Retina (tissue), 1 donor: ENCODE results near the gene CDC5L.

Experiments used
- DNase-seq: peaks from one replicate; pipeline ENCODE4 v3.0.0-alpha.2; 2016

The CDC5L gene

DNA sequence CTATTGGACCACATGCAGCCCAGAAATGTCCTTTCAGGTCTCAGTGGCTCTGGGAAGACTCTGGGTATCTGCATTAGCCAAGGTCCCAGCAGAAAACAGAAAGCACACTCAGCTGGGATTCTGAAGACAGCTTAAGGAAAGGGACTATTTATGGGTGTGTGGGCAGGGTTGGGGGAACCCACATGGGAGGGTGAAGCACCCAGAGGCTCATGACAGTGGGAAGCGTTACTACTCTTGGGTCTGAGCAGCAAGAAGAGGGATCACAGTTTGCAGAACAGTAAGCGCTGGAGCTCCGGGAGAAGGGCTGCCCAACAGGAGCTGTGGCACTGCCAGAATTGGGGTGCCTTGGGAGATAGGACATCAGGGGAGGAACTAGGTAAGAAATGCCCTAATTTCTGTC is 12.4 kb upstream of the CDC5L start:
- DNase-seq: no peak

DNA sequence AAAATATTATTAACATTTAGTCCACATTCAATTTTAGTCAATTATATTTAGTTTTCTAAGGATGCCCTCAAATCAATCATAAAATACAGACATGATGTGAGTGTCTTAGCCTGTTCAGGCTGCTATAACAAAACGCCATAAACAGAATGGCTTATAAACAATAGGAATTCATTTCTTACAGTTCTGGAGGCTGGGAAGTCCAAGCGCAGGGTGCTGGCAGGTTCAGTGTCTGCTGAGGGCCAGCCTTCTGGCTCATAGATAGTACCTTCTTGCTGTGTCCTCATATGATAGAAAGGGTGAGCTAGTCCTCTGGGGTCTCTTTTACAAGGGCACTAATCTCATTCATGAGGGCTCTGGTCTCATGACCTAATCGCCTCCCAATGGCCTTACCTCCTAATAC is 10.0 kb upstream of the CDC5L start:
- DNase-seq: no peak

DNA sequence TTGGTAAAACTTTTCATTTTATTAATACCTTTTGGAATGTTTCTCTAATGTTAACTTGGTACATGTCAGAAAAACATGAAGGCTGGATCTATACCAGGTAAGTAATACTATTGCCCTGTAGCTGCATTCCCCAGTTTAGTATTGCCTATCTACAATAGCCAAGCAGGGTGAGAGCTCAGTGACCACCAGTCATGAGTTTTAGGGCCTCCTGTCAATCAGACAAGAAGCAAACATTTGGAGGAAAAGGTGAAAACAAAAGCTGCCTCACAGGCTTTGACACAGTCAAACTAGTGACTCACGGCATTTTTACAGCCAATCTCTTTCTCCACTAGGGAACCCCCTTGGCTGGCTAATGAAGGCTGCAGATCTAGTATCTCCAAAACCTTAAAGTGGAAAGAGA is 9.5 kb upstream of the CDC5L start:
- DNase-seq: no peak

DNA sequence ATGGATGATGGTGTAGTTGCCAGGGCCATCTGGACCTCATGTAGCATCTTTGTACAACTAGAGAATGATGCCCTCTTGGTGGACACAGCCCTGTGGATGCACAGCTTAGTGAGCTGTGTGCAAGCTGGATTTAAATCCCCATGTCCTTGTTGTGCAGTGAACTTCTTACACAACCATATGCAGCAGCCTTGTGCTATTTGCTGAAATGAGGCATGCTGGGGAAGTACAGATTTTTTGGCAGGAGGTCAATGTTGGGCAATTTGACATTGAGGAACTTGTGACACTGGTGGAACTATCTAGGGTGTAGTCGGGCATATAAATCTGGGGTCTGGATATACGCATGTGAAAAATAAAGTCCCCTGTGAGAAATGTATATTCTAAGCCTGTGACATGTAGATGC is 5.8 kb upstream of the CDC5L start:
- no peak for DNase-seq

DNA sequence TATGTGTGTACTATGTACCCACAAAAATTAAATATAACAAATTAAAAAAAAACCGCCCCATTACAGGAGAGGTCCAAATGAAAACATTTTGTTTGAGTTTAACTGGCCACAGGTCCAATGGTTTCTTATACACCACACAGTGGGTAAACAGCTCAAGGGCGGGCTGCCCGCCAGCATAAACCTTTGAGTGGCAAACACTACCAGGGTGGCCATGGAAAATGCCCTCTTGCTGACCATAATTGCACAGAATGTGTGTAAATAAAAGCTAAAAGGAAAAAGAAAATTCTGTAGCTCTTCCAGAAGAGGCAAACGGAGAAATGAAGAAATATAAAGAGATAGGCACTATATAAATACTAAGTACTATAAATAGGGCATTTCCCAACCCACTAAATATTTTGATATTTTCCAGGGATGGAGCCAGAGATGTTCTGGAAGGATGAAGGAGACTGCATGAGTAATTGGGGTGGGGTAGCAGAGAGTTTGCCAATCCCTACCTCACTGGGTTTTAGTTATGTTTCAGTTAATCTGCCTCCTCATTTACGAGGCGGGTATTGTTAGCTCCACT is 1.1 kb upstream of the CDC5L start:
- DNase-seq: no peak

DNA sequence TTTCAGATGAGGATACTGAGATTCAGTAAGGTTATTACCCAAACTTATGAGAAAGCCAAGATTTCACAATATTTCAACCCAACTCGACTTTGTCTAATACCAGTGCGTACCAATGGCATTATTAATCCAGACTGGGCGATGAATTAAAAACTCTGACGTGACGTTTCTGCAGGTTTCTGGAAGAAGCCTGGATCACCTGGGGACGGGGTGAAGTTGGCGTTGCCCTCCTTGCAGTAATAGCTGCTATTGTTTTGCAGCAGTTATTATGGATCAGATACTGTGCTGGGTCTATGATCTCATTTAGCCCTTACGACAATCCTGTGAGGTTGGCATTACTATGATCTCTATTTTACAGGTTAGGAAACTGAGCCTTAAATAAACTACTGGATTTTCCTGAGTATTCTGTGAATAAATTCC is 569 bp upstream of the CDC5L start:
- DNase-seq: no peak

DNA sequence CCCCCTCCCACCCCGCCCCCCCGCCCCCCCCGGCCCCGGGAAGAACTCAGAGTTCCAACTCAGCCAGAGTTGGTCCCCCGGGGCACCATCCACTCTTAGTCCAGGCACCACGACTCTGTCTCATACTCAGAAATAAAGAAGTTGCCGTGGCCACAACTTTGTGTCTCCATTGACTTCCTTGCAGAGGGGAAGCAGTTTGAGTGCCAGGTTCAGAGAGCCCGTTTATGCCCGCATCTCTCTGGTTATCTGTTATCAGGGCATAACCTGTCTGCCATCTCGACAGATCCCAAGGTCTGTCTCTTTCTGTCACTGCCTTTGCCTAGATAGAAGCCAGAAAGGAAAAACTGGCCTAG is 605 bp downstream of the CDC5L start:
- DNase-seq: peak; percentile 34

DNA sequence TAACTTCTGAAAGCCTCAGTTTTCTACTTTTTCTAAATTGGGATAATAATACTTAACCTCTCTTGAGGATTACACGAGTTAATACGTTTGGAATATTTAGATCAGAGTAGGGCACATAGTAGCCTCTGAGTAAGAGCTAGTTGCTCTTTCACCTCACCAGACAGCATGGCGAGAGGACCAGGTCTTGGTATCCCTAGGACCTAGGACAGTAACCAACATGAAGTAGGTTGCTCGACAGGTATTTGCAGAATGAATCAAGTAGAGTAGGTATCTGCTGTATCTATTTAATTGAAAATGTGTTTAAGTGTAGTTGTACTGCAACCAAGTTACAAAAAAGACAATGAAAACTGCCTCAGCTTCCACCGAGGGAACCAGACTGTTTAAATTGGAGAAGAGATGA is 1.4 kb downstream of the CDC5L start:
- no peak for DNase-seq

DNA sequence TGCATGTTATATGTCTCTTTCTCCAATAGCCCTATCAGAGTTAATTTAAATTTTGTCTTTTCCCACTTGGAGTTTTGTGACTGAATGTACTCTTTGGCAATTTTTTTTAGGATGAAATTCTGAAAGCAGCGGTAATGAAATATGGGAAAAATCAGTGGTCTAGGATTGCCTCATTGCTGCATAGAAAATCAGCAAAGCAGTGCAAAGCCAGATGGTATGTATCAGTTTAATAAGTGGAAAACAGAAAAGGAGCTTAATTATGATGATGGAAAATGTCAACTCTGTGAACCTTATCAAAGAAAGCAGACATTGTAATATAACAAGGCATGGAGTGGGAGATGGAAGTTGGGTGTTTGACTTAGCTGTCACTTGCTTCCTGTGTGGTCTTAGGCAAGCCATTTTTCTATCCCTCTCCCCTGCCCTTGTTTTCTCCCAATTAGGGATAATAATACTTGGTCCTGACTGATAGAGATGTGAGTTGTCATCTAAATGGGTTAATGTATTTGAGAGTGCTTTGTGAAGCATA is 2.7 kb downstream of the CDC5L start:
- DNase-seq: peak; percentile 63

DNA sequence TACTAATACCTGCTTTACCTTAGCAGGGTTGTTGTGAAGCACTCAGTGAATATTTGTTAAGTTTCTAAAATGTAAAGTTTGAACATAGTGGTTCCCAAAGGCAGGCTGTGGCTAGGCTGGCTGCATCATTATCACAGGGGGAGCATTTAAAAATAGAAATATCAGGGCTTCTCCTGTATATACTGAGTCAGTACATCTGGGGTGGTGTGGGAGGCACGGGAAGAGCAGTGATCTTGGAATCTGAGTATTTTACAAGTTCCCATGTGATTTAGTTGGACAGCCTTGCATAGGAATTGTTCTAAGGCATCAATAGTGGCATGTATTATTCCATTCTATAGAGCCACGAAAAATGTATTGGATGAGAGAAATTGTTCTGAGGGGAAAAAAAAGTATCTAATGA is 8.0 kb downstream of the CDC5L start:
- no peak for DNase-seq

DNA sequence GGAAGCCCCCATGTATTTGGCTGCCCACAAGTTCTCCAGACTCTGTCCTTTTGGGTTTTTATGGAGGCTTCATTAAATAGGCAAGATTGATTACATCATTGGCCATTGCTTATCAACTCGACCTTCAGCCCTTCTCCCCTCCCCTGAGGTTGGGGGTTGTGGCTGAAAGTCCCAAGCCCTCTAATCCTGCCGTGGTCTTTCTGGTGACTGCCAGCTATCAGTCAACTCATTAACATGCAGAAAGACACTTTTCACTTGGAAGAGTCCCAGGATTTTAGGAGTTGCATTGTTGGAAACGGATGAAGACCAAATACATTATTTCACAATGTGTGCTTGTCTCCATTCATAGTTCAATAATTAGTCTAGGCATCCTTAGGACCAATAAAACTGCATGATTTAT is 9.5 kb downstream of the CDC5L start:
- DNase-seq: no peak

DNA sequence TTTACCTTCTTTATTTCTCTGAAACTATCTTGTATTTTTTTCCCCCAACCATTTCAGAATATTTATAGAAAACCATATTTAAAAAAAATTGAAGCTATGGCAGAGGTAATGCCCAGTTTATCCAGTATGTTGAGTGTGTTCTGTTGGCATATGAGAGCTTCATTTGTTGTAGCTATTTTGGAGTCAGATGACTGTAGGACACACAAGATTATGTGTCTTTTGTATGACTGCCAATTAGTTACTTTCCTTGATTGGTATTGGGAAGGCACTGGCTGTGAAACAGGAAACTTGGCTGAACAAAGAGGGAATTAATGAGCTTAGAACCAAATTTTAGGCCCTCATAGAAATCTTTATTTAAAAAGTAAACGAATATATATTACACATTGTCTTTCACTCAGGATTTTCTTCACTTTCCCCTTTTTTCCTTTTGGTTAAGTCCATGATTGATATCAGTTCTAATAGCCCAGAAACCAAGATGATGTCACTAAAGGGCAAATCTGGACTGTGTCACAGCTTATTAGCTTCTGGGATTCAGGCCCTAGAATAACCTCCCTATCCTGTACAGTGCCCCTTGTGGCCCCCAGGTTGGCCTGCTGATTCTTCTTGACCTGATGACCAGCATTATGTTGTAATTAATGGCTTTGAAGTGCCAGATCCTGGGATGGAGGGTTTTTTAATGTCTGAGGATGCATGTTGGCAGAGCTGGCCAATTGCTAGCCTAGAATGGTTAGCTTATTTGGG is 10.1 kb downstream of the CDC5L start:
- DNase-seq: peak; percentile 32

DNA sequence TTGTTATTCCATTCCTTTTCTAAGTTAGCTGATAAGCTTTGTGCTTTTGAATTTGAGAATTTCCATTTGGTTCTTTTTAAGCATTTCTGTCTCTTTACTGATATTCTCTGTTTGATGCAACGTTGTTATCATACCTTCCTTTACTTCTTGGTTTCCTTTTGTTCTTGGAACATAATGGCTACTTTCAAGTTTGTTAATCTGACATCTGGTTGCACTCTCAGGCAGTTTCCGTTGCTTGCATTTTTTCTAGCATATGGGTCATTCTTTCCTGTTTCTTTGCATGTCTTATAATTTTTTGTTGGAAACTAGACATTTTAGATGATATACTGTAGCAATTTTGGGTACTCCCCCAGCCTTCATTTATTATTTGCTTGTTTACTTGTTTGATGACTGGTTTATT is 12.5 kb downstream of the CDC5L start:
- no peak for DNase-seq

DNA sequence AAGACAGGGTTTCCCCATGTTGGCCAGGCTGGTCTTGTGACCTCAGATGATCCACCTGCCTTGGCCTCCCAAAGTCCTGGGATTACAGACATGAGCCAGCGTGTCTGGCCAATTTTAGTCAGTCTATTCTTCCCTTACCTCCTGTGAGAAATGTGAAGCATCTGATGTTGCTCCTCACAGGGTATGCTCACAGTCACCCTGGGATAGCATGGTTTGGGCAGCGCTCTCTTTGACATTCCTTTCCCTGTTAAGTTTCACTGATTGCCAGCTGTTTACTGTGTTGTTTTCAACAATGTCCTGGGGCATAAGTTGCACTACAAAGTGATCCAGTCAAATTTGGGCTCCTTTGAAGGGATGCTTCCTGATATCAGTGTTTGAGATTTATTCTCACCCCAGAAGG is 13.1 kb downstream of the CDC5L start:
- no peak for DNase-seq

DNA sequence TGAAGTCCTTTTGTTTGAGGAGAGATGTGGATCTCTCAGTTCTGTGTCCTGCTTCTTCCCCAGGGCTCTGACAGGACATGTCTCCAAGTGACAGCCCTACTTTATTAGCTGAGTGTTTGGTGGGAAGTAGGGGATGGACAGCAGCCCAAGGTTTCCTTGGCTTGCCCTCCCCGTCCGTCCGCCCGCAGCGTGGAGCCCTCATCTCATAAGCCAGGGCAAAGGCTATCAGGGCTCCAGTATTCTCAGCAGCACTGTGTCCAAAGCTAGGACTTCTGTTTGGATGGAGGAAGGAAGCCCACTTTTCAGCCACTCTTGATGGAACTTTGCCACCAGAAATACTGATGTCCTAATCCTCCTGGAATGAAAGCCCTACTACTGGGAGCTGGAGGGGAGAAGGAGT is 13.6 kb downstream of the CDC5L start:
- DNase-seq: no peak

DNA sequence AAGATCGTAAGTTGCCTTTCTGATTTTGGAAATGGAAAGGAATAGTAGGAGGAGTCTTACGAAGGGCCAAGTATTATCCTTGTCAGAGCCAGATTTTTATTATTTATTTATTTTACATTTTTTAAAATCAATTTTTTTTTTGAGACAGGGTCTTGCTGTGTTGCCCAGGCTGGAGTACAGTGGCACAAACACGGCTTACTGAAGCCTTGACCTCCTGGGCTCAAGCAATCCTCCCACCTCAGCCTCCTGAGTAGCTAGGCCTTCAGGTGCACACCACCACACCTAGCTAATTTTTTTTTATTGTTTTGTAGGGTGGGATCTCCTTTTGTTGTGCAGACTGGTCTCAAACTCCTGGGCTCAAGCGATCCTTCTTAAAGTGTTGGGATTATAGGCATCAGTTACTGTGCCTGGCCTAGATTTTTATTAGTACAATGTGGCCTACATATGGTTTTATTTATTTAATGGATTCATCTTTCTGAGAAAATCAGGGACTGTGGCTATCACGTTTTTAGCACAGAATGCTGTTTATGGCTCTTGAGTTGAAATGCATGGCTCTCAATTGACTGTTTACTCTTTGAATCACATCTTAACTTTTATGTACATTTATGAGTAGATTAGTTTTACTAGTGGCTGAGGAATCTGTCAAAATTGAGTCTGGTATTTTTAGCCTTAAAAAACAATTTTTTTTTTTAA is 16.7 kb downstream of the CDC5L start:
- no peak for DNase-seq

DNA sequence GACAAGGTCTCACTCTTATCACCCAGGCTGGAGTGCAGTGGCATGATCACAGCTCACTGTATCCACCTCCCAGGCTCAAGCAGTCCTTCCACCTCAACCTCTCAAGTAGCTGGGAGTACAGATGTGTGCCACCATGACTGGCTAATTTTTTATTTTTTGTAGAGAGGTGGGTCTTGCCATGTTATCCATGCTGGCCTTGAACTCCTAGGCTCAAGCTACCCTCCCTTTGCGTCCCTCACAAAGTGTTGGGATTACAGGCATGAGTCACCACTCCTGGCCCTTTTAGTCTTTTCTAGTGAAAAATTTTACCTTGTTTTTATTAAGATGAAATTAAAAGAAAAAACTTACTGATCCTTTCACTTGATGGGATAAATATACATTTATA is 17.2 kb downstream of the CDC5L start:
- DNase-seq: no peak

DNA sequence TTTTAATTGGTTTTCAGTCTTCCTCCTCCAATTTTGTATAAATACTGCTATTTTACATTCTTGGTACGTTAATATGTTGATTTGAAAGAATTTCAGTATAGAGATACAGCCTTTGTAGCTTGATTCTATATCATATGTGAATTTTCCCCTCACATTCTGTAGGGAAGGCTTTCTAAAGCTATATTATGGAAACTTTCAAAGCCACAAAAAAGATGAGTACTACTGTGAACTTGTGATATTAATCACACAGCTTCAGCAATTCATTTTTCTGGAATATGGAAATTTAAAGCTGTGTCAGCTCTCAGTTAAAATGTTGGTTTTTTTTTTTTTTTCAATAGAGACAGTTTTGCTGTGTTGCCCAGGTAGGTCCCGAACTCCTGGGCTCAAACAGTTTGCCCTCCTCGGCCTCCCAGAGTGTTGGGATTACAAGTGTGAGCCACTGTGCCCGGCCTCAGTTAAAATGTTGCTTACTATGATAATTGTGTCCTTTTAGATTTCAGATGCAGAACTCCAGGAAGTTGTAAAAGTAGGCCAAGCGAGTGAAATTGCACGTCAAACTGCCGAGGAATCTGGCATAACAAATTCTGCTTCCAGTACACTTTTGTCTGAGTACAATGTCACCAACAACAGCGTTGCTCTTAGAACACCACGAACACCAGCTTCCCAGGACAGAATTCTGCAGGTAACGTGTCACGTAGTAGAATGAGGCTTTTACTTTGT is 20.6 kb downstream of the CDC5L start:
- no peak for DNase-seq

DNA sequence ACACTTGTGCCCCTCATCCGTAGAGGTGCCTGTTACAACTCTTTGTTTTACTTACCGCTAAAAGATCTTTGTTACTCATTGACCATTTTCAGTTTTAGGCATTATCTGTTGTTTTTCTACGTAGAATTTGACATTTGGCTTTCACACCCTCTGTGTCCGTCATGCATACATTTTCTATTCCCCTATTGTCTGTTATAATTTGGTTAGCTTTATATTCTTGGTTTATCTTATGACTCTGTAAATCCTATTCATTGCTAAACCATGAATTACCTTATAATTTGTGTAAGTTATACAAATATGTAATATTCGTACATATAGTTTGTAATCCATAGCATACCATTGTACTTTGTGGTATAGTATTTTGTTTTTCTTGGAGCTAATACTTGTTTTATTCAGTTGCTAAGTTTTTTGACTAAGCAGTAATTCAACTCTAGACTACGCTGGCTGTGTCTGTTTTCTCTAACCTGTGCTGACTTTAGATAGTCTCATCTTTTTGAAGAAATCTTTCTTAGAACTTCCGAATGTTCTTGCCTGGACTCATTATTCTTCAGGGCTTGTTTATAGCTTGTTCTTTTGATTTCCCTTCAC is 21.8 kb downstream of the CDC5L start:
- no peak for DNase-seq

DNA sequence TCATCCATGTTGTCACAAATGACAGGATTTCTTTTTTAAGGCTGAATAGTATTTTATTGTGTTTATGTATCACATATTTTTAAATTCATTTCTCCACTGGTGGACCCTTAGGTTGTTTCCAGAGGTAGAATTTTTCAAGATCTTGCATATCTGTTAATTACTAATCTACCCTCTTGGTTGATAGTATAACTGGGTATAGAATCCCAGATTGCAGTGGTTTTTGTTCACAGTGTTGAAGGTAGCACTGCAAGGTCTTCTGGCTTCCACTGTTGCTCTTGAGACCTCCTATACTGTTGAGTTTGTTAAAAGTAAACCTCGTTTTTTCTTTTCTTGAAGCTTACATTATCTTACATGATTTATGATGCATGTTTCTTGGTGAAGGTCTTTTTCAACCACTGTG is 22.9 kb downstream of the CDC5L start:
- no peak for DNase-seq

DNA sequence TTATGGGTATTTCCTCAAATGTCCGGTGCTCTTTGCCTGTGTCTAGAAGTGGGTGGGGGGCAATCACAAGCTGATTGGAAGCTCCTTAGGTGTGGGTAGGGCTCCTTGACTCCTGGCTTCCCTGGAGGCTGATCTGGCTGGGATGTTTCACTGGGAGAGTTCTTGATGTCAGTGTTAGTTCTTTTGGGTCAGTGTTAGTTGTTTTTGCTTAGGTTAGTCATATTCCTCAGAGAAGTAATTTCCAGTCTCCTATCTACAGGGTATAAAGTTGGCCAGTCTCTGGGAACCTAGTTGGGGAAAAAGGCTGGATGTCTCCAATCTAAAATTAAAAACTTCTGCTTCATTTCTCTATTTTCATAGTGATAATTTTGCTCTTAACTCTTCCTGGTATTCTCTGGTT is 23.6 kb downstream of the CDC5L start:
- DNase-seq: no peak

DNA sequence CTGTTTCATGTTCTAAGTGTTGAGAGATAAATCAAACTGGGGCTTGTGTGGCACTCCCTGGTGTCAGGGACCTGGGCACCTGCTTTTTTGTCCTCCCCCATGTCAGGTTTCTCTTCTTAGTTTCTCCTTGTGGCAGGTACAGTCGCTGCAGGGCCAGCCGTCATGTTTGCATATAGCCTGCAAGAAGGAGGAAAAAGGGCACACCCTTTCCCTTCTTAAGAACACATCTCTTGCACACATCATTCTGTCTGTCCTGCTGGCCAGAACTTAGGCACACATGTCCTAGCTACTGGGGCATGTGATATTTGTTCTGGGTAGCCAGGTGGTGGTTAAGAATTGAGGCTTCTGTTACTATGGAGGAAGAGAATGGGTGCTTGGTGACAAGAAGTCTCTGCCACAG is 27.9 kb downstream of the CDC5L start:
- no peak for DNase-seq

DNA sequence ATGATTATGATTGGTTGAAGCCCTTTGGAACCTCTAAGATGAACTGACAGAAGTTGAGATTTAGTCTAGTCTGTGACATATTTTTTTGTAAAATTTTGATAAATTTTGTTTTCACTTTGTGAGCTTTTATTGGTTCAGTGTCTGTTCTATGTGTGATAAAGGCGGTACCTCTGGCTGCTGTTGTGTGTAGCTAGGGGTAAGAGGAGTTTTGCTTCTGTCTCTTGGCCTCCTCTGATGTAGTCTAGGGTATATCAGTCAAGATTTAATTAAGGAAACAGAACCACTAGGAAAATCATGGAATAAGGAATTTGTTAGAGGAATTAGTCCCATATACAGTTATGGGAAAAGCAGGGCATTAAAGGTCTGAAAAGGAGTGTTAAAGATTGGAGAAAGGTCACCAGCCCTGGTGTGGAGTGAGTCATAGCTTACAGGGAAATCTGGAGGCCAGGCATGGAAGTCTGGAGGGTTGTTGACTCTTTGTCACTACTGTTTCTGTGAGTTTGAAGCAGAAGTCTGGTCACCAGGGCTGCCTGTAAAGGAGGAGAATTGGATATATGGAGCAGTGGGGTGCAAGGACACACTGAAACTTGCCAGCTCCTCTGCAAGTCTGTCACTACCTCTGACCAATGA is 28.5 kb downstream of the CDC5L start:
- DNase-seq: no peak
